Stimulated activated CD4-positive, alpha-beta T cell treated with anti-CD3 and anti-CD28 coated beads, Interleukin-12 subunit alpha, Interleukin-12 subunit beta, amount 100 ng/mL, for 24 hours (primary cell): ENCODE data around the gene VGLL4.

Experiments used
- DNase-seq, 2 experiments: peaks; one replicate each; pipeline ENCODE4 v3.0.0-alpha.2; 2020; ENCODE audit warnings: low read depth in 2 of 2

VGLL4 gene

GRCh38 chr3:11551036-11551435, 92.7 kb downstream of the VGLL4 start:
- no peak for DNase-seq

DNA sequence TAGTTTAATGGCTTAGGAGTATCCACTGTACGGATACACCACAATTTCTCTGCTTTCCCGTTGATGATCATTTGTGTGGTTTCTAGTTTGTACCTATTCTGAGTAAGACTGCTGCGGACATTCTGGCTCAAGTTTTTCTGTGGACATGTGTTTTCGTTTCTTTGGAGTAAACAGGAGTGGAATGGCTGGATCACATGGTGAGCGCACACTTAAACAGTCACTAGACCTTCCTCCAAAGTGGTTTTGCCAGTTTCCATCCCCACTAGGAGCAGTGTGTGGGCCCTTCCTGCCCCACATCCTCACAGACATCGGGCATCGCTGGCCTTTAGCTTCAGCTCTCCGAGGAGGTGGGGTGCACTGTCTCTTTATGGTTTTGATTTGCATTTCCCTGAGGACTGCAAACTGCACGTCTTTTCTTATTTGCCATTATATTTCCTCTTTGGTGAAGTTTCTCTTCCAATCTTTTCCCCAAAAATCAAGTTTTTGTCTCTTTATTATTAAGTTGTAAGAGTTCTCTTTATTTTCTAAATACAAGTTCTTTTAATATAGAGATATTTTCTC, 94.1 kb downstream of the VGLL4 start:
- no peak for DNase-seq

GRCh38 chr3:11548721-11549131, 95.0 kb downstream of the VGLL4 start:
- no peak for DNase-seq

DNA sequence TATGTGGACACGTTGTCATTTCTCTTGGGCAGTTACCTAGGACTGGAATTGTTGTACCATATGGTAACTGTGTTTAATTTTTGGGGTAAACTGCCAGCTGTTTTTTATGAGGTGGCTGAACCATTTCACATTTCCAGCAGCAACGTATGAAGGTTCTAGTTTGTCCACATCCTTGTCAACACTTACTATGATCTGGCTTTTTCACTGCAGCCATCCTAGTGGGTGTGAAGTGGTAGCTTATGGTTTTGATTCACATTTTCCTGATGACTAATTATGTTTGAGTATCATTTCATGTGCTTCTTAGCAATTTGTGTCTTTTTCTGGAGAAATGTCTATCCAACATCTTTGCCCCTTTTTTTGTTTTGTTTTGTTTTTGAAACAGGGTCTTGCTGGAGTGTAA, 96.2 kb downstream of the VGLL4 start:
- DNase-seq = no peak

DNA sequence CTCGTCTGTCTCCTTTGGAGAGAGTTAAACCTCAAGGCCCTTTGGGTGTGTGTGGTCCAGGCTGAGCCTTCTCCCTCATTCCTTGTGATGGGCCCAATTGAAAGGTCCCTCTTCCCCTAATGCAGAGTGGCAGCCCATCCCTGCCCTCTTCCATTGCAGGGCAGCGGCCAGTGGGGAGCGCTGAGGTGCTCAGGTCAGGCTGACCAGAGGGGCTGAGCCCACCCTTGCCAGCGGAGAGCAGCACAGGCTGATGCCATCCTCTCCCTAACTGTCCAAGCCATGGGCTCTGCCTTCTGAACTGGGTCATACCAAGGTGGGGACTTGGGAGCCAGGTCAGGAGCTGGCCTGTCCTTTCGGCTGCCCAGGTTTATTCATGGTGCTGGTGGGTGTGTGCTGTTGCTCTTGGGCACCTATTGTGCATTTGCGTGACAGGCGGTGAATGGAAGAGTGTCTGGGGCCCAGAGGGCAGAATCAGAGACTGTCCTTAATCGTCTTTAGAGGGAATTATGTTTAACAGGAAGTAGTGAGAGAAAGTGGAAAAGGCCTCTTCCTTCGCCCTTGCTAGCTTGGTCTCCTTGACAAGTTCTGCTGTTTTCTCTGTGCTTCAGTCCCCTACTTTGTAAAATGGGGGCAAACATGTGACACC, 96.9 kb downstream of the VGLL4 start:
- no peak for DNase-seq

DNA sequence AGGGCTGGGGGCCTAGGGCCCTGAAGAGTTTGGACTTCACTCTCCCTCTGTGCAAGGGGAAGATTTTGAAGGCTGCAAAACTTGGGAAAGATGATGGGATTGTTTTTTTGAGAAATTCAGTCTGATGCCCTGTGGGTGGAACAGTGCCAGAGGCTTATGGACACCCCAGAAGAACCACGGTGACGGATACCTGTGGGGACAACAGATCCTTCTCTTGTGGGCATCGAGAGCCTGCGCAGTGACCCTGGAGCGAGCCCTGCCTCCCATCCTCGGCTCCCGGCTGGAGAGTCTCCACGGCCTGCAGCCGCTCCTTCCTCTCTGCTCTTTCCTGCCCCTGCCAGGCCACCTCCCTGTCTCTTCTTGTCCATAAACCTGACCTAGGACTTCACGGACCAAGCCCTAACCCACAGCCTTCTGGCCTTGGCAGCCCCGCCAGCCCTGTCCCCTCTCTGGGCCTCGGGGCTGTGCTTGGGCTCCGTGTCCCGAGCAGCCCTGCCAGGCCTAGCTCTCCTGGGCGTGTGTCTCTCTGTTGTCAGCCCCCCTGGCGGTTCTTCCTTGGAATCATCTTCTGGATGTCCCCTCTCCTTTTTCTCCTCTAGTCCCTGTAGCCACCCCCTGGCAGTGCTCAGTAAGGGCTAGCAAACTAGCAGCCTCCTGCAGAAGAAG, 98.4 kb downstream of the VGLL4 start:
- DNase-seq = no peak

GRCh38 chr3:11544412-11545181, 99.1 kb downstream of the VGLL4 start:
- DNase-seq = no peak

DNA sequence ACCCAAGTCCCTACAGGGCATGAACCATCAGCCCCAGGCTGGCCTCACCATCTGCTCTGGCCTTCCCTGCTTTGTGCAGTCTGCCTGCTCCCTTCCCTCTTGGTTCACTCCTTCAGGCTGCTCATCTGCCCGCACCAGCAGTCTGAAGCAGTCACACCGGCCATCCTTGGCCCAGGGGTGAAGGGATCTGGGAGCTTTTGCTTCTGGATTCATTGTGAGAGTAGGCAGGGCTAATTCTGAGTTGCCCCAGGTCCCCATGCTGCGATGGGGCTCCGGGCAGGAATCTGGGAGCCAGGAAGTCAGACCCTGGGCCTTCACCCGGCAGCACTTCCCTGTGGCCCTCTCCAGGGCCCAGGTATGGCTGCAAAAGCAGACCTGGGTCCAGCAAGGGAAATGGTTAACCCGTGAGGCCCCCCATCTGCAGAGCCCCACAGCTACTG, 99.7 kb downstream of the VGLL4 start:
- DNase-seq = no peak

DNA sequence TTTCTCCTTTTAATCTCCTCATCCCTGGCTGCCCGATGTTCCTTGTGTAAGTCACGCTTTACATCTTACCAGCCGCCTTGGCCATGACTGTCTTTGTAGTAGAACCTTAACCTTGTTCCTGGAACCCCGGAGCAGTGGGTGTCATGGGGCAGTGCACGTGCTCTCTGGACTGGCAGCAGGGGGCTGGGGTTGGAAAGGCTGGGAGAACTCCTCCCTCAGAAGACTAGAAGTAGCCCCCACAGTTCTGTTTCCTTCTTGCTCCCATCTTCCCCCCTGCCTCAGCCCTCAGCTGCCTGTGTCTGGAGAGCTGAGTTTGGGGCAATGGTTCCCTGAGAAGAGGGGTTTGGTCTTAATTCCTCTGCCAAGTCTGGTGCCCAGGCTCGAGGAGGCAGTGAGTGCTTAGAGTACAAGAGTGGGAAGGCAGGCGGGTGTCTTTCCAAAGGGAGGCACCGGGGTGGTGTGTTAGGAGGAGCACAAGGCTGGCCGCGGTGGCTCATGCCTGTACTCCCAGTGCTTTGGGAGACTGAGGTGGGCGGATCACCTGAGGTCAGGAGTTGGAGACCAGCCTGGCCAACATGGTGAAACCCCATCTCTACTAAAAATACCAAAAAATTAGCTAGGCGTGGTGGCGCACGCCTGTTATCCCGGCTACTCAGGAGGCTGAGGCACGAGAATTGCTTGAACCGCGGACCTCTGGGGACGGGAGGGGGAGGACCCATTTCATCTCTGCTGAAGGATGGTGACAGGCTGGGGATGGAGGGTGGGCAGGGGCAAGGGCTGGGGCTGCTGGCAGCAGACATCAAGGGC, 100.4 kb downstream of the VGLL4 start:
- DNase-seq = no peak

DNA sequence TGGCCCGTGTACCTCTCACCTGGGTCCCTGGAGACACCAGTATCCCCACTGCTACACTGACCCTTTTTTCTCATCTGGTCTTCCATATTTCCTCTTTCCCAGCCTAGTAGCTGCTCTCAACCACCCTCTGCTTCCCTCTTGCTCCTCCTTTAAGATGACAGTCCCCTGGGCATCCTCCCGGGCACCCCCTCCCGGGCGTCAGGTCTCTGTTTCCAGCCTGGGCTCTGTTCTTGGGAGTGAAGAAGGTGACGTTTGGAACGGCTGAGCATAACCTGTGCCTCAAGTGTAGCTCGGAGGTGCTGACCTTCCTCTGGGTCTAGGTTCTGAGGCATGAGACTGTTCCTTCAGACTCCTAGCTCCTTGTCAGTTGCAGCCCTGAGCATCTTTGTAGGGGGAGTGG, 101.2 kb downstream of the VGLL4 start:
- no peak for DNase-seq

DNA sequence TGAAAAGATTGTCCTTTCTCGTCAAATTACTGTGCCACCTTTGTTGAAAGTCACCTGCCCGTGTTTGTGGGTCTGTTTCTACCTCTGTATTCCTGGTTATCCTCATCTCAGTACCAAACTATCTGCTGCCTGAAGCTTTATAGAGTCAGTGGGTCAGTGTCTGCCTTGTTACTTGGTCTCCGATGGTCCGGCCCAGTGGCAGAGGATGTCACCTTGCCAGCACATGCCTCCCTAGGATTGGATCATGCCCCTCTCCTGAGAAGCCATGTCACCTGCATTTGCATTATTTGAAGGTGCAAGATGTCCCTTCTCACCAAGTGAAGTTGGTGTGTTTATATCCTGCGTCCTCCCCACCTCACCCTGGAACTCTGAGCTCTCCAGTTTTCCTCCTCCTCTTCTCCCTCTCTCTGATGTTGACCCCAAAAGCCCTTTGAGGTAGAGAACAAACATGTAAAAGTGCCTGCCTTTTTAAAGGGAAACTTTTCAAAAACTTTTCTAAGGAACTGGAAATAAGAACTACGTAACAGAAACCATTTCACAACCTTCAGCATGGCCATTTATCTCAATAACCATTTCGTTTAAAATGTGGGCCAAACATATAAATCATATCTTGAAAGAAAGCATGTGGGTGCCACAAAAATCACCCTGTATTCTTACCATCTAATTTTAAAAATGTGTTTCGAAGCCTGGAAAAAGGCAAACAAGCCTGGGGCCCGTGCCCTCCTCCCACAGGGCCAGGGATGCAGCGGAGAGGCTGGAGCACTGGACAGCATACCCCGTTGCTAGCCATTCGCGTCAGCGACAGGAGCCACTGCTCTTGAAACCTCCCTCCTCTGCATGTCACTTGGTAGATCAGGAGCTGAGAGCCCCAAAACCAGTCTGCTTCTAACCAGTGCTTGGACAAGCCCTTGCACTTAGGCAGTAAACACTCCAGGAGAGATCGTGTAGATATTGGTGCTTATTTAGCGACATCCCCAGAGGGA, 102.1 kb downstream of the VGLL4 start:
- no peak for DNase-seq

DNA sequence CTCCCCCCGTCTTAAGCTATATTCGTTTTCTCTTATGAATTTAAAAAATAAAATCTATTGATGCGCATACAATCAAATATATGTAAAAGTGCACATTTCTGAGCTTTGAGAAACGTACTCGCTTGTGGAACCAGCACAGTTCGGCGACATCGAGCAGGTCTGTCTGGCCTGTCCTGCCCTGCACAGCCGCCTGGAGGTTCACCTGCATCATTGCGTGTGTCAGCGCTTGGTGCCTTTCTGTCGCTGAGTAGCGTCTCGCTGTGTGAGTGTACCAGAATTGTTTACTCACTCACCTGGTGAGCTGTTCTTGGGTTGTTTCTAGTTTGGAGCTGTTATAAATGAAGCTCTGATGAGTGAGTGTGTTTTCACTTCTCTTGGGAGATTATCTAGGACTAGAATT, 104.0 kb downstream of the VGLL4 start:
- no peak for DNase-seq

DNA sequence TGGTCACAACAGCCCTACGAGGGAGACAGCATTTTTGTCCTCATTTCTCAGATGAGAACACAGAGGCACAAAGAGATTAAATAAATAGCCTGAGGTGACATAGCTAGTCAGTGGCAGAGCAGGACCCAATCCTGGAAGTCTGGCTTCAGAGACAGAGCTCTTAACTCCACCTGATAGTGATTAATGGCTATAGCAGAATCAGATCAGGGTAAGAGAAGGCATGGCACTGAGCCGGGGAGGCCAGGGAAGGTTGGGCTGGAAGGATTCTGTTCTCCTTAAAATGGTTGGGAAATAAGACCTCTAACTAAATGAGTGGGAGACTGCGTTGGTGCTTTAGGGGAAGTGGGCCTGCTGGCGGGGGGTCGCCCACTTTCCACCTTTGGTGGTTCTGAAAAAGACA, 104.5 kb downstream of the VGLL4 start:
- DNase-seq = no peak

DNA sequence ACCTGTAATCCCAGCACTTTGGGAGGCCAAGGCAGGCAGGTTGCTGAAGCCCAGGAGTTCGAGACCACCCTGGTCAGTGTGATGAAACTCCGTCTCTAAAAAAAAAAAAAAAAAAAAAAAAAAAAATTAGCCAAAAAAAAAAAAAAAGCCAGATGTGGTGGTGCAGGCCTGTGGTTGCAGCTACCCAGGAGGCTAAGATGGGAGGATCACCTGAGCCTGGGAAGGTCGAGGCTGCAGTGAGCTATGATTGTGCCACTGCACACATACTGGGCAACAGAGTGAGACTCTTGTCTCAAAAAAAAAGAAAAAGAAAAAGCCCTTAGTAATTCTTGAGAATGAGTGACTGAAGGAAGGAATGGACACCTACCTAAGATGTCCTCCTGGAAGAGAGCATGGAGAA, 105.1 kb downstream of the VGLL4 start:
- no peak for DNase-seq

DNA sequence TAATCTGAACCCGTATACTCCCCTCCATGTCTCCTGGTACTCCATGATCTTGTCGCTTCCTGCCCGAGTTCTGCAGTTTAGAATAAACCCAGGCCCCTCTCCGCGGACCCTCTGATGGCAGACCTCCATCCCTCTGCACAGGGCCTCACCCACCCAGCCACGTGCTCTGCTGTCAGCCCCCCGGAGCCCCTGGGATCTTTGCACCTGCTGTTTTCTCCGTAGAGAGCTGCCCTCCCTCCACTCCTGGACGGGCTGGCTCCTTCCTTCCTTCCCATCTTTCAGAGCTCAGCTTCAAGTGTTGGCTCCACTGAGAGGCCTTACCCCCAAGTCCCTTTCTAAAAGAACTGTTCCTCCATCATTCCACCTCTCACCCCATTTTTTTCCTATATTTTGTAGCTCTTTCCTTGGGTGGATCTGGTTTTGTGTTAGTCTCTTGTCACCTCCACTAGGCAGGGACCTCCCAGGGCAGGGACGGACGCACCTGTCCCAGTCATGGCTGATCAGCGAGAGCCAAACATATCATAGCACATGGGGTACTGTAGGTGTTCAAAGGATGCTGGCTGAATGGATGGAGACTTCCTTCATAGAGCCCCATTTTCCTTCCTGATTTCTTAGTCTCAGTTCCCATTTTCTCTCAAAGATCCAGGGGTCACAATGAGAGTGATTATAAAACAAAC, 106.6 kb downstream of the VGLL4 start:
- DNase-seq = no peak

DNA sequence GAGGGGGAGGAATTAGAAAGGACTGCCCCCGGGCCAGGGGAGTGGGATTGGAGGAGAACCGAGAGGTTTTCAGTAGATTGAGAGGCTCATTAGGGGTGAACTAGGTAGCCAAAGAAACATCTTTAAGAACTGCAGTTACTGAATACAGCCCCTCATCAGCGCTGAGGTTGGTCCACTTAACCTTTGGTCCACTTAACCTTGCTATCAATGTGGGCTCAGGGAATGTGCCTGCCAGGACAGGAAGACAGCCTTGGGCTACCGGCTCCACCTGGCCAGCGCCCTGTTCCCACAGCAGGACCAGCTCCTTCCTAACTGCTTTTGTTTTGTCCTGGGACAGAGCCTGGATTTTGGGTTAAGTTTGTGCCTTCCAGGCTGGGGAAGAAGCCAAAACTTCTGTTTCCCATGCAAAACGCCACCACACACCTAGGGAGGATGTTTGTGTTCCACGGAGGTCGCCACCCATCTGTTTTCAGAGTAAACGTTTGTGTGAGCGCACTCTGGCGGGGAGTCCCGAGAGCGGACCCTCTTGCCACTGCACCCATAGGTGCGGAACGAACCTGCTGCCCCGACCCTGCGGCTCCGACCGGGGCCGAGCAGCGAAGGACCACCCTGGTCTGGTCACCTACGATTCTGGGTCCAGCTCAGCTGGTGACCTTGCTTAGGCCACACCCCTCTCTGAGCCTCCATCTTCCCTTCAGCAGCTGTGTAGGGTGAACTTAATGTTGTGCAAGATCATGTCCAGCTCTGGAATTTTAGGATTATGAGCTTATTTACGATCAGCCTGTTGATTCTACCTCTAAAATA, 107.4 kb downstream of the VGLL4 start:
- no peak for DNase-seq

- no peak for DNase-seq
Measured at GRCh38 chr3:11535243-11535960, 108.3 kb downstream of the VGLL4 start.

GRCh38 chr3:11534793-11535101, 109.0 kb downstream of the VGLL4 start:
- DNase-seq = no peak
